Adrenal gland (tissue), 5 donors: ENCODE results near the gene HHIPL2.

Experiments used
- POLR2A ChIP-seq, 2 donors: fragments of 450-650 bp; IDR thresholded peaks; one replicate each; pipeline ENCODE4 v1.6.1; 2017; ENCODE audit warnings: antibody characterized with exemption in 2 of 2, mild to moderate bottlenecking in 2 of 2, moderate library complexity in 1 of 2
- TF ChIP-seq, protein P1 (sequence below), 6 experiments: fragments of 450-650 bp in 4 of 6; fragments of 200-600 bp in 2 of 6; sonication (generic) in 1 of 6; IDR thresholded peaks; 1 replicate in 5 of 6; 2 replicates in 1 of 6; pipeline versions ENCODE4 v1.5.1 to v1.8.0; 2016 to 2021; ENCODE audit warnings: antibody characterized with exemption in 6 of 6, mild to moderate bottlenecking in 2 of 6, moderate library complexity in 1 of 6
- donor health status: DM: no; HTN: no; CAD: no.

DNA sequence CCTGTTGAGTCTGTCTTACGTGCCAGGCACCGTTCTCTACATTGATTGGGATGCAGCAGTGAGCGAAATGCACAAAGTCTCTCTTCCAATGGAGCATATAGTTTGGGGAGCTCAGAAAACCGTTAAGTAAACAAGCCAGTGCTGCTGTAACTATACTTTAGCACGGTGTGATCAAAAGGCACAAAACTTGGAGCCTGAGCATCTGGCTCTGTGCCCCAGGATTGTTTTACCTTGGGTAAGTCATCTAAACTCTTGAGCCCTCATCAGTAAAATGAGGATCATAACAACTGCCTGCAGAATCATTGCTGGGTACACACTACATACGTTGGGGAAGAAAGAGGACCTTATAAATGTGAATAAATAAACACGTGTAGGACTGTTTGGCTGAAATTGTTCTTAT, 1.8 kb downstream of the HHIPL2 start:
- TF ChIP-seq, protein P1, sequence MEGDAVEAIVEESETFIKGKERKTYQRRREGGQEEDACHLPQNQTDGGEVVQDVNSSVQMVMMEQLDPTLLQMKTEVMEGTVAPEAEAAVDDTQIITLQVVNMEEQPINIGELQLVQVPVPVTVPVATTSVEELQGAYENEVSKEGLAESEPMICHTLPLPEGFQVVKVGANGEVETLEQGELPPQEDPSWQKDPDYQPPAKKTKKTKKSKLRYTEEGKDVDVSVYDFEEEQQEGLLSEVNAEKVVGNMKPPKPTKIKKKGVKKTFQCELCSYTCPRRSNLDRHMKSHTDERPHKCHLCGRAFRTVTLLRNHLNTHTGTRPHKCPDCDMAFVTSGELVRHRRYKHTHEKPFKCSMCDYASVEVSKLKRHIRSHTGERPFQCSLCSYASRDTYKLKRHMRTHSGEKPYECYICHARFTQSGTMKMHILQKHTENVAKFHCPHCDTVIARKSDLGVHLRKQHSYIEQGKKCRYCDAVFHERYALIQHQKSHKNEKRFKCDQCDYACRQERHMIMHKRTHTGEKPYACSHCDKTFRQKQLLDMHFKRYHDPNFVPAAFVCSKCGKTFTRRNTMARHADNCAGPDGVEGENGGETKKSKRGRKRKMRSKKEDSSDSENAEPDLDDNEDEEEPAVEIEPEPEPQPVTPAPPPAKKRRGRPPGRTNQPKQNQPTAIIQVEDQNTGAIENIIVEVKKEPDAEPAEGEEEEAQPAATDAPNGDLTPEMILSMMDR (IDR thresholded peaks at IDR 0.05), result no peak
- TF ChIP-seq POLR2A (IDR thresholded peaks at IDR 0.05), result no peak
